HG02870 (cell line): ENCODE data around the gene CLCN7.

ENCODE experiments used
- ATAC-seq: cut with Tn5 transposase; IDR thresholded peaks from one replicate; pipeline ENCODE4 v1.9.1; 2021; ENCODE audit warnings: mild to moderate bottlenecking, moderate library complexity; ENCODE audit not compliant: unreplicated experiment

CLCN7 gene

GRCh38 chr16:1474796-1475551, at the start of gene CLCN7:
CLCN7 (minus strand) TSS chr16:1475028; CDS start chr16:1474974, 54 bp downstream.
- ATAC-seq, result peak; percentile 64

GRCh38 chr16:1524366-1524765, 49.5 kb upstream of the CLCN7 start:
- ATAC-seq, result no peak

- no peak for ATAC-seq
These were observed 48.9 kb upstream of the CLCN7 start for GRCh38 chr16:1523581-1524245.

GRCh38 chr16:1520461-1520860, 45.6 kb upstream of the CLCN7 start:
- no peak for ATAC-seq

- ATAC-seq, result no peak
These were observed 45.0 kb upstream of the CLCN7 start for GRCh38 chr16:1519831-1520230.

GRCh38 chr16:1518626-1519135, 43.9 kb upstream of the CLCN7 start:
- no peak for ATAC-seq

GRCh38 chr16:1514507-1514906, 39.7 kb upstream of the CLCN7 start:
- no peak for ATAC-seq

GRCh38 chr16:1512774-1513173, 37.9 kb upstream of the CLCN7 start:
- ATAC-seq, result no peak

- no peak for ATAC-seq
These were observed 37.1 kb upstream of the CLCN7 start for GRCh38 chr16:1511662-1512569.

- no peak for ATAC-seq
These were observed 36.1 kb upstream of the CLCN7 start for GRCh38 chr16:1510941-1511351.

- ATAC-seq, result no peak
These were observed 35.4 kb upstream of the CLCN7 start for GRCh38 chr16:1510272-1510671.

GRCh38 chr16:1509307-1510221, 34.7 kb upstream of the CLCN7 start:
- ATAC-seq, result no peak

- ATAC-seq, result no peak
These were observed 33.8 kb upstream of the CLCN7 start for GRCh38 chr16:1508494-1509187.

- no peak for ATAC-seq
These were observed 31.8 kb upstream of the CLCN7 start for GRCh38 chr16:1506494-1507213.

- ATAC-seq, result no peak
These were observed 31.1 kb upstream of the CLCN7 start for GRCh38 chr16:1505912-1506311.

- no peak for ATAC-seq
These were observed 30.4 kb upstream of the CLCN7 start for GRCh38 chr16:1505073-1505844.

- ATAC-seq, result no peak
These were observed 28.5 kb upstream of the CLCN7 start for GRCh38 chr16:1503110-1503955.
